PFSK-1 (cell line): ENCODE results near the gene RAB6A.

ENCODE experiments used
- POLR2AphosphoS5 ChIP-seq: IDR thresholded peaks from 2 replicates; pipeline ENCODE4 v1.6.1; 2012; ENCODE audit warnings: low read depth, mild to moderate bottlenecking, control low read depth, low read length, moderate library complexity
- SIN3A ChIP-seq: IDR thresholded peaks from 2 replicates; pipeline ENCODE4 v1.6.1; 2012; ENCODE audit warnings: mild to moderate bottlenecking, low read length, moderate library complexity, borderline replicate concordance; ENCODE audit not compliant: insufficient read depth
- TAF1 ChIP-seq: IDR thresholded peaks from 2 replicates; pipeline ENCODE4 v1.6.1; 2012; ENCODE audit warnings: low read length, control low read depth, borderline replicate concordance; ENCODE audit not compliant: insufficient read depth

- TF ChIP-seq POLR2AphosphoS5 (no peak), SIN3A (no peak), TAF1 (no peak)
These were observed 8.5 kb downstream of the RAB6A start for GRCh38 chr11:73752216-73752867.
